CD14-positive monocyte (primary cell): ENCODE measurements around the gene HSF4. TPM values are rescaled to one million over a fixed set of nuclear protein-coding genes. Genes with fewer than 3 reads are reported as not detected.

Experiments
- DNase-seq, 3 donors: peaks; one replicate each; pipeline ENCODE4 v3.0.0-alpha.2; 2011 to 2022
- H2AFZ ChIP-seq: 2 replicates; pipeline ENCODE4 v1.6.0; 2012; ENCODE audit warnings: mild to moderate bottlenecking, low read depth, low read length, inconsistent platforms; ENCODE audit not compliant: insufficient read depth, poor library complexity, severe bottlenecking
- H3K27ac ChIP-seq, 2 donors: 1 replicate in 1 of 2; 2 replicates in 1 of 2; pipeline ENCODE4 v1.5.1; 2012 to 2013; ENCODE audit warnings: low read length in 2 of 2, control low read depth in 1 of 2, inconsistent platforms in 1 of 2, low read depth in 1 of 2, mild to moderate bottlenecking in 1 of 2
- H3K27me3 ChIP-seq, 2 donors: one replicate each; pipeline versions ENCODE4 v1.6.0 to v1.6.1; 2011 to 2013; ENCODE audit warnings: low read length in 2 of 2; ENCODE audit not compliant: control insufficient read depth in 2 of 2, insufficient read depth in 2 of 2
- H3K36me3 ChIP-seq, 2 donors: replicated peaks in 1 of 2; 1 replicate in 1 of 2; 2 replicates in 1 of 2; pipeline versions ENCODE4 v1.5.1 to v1.6.1; 2012 to 2013; ENCODE audit warnings: low read length in 2 of 2, control low read depth in 1 of 2, inconsistent platforms in 1 of 2, mild to moderate bottlenecking in 1 of 2; ENCODE audit not compliant: insufficient read depth in 2 of 2, control insufficient read depth in 1 of 2
- H3K4me1 ChIP-seq, 2 donors: 1 replicate in 1 of 2; 2 replicates in 1 of 2; pipeline versions ENCODE4 v1.5.1 to v1.6.1; 2012 to 2013; ENCODE audit warnings: low read length in 2 of 2, control low read depth in 1 of 2, inconsistent platforms in 1 of 2, mild to moderate bottlenecking in 1 of 2, moderate library complexity in 1 of 2; ENCODE audit not compliant: insufficient read depth in 2 of 2, control insufficient read depth in 1 of 2
- H3K4me2 ChIP-seq: replicated peaks from 2 replicates; pipeline ENCODE3; 2012; ENCODE audit warnings: low read length, moderate library complexity, mild to moderate bottlenecking; ENCODE audit not compliant: poor library complexity, severe bottlenecking; ENCODE audit errors: extremely low read depth
- H3K4me3 ChIP-seq, 3 experiments: fragments of 200-600 bp in 1 of 3; sonication (generic) in 1 of 3; replicated peaks in 1 of 3; 1 replicate in 2 of 3; 2 replicates in 1 of 3; pipeline ENCODE4 v1.5.1; 2011 to 2013; ENCODE audit warnings: low read length in 3 of 3, mild to moderate bottlenecking in 3 of 3, control low read depth in 2 of 3, low read depth in 2 of 3, inconsistent platforms in 1 of 3, moderate library complexity in 1 of 3
- H3K79me2 ChIP-seq: 2 replicates; pipeline ENCODE4 v1.6.0; 2012; ENCODE audit warnings: mild to moderate bottlenecking, control low read depth, inconsistent platforms, low read length, moderate library complexity; ENCODE audit not compliant: insufficient read depth
- H3K9ac ChIP-seq: 2 replicates; pipeline ENCODE4 v1.6.0; 2017; ENCODE audit warnings: low read length, mild to moderate bottlenecking; ENCODE audit not compliant: insufficient read depth, poor library complexity, severe bottlenecking
- H3K9me3 ChIP-seq, 2 donors: replicated peaks in 1 of 2; 1 replicate in 1 of 2; 2 replicates in 1 of 2; pipeline versions ENCODE4 v1.5.1 to v1.6.1; 2012 to 2013; ENCODE audit warnings: low read length in 2 of 2, control low read depth in 1 of 2; ENCODE audit not compliant: control insufficient read depth in 1 of 2, insufficient read depth in 1 of 2
- H4K20me1 ChIP-seq: 2 replicates; pipeline ENCODE4 v1.6.0; 2012; ENCODE audit warnings: mild to moderate bottlenecking, low read length, control low read depth, moderate library complexity; ENCODE audit not compliant: insufficient read depth
- H3K27ac Mint-ChIP-seq, 7 donors: one replicate each; pipeline ENCODE4 v1.8.0; 2020; ENCODE audit warnings: mild to moderate bottlenecking in 7 of 7, mixed read lengths in 7 of 7, moderate library complexity in 6 of 7, inconsistent platforms in 2 of 7
- H3K27me3 Mint-ChIP-seq, 3 donors: one replicate each; pipeline ENCODE4 v1.8.0; 2021 to 2022; ENCODE audit warnings: low read depth in 3 of 3, mild to moderate bottlenecking in 3 of 3, mixed read lengths in 3 of 3, moderate library complexity in 3 of 3, inconsistent platforms in 1 of 3
- H3K36me3 Mint-ChIP-seq, 2 donors: one replicate each; pipeline ENCODE4 v1.8.0; 2020; ENCODE audit warnings: mixed read lengths in 2 of 2, inconsistent platforms in 1 of 2, mild to moderate bottlenecking in 1 of 2
- H3K4me1 Mint-ChIP-seq: one replicate; pipeline ENCODE4 v1.8.0; 2020; ENCODE audit warnings: mild to moderate bottlenecking, mixed read lengths
- H3K4me3 Mint-ChIP-seq, 2 donors: one replicate each; pipeline ENCODE4 v1.8.0; 2020; ENCODE audit warnings: mild to moderate bottlenecking in 2 of 2, mixed read lengths in 2 of 2, moderate library complexity in 1 of 2
- H3K9me3 Mint-ChIP-seq, 7 donors: one replicate each; pipeline ENCODE4 v1.8.0; 2020 to 2022; ENCODE audit warnings: mixed read lengths in 7 of 7, mild to moderate bottlenecking in 6 of 7, moderate library complexity in 6 of 7, inconsistent platforms in 2 of 7
- CTCF ChIP-seq: fragments of 200-600 bp; IDR thresholded peaks from one replicate; pipeline ENCODE4 v1.8.0; 2022; ENCODE audit warnings: antibody characterized with exemption, mild to moderate bottlenecking
- WGBS: methylation state at CpG from one replicate; pipeline ENCODE4 v1.1.5; 2013; ENCODE audit warnings: missing lambda C conversion rate; ENCODE audit not compliant: insufficient coverage; 5-methylcytosine and 5-hydroxymethylcytosine counted together
- intact Hi-C, 2 donors: fragments of 100-400 bp; cut with micrococcal nuclease; formaldehyde crosslinking; loops; one replicate each; pipeline versions ENCODE4 v1.15.0 to v1.15.1; 2023
- polyA plus RNA-seq, 3 donors: library from polyadenylated mRNA; depleted of rRNA in 1 of 3; unstranded in 2 of 3; stranded (reverse) in 1 of 3; fragments of 300-500 nt in 2 of 3; fragments of >200 nt in 1 of 3; fragmentation: Illumina TruSeq in 2 of 3; gene quantifications; 1 replicate in 2 of 3; 2 replicates in 1 of 3; pipeline ENCODE4 v1.2.3, GENCODE V29; 2012 to 2021

Gene HSF4
- polyA plus RNA-seq, 3 donors = 53.4 TPM; not detected in 2

- Mint-ChIP-seq H3K4me3 (no peak overlapping the region), H3K9me3 (peaks cover 0 to 2% (median 0%) of the 10 kb centered on the region in 7 donors), H3K36me3 (peaks cover 8 to 15% of the 10 kb centered on the region in 2 donors), H3K4me1 (peaks cover 6% of the 10 kb centered on the region), H3K27ac (peak overlapping the region in 1 of 7 donors; percentile 41), H3K27me3 (peaks cover 0 to 7% (median 5%) of the 10 kb centered on the region in 3 donors)
- H3K36me3 ChIP-seq = peaks cover 6 to 12% of the 10 kb centered on the region in 2 donors
- H3K79me2 ChIP-seq = no peaks in the 10 kb centered on the region
- no peak for DNase-seq
- TF ChIP-seq CTCF = no peak
- H3K9ac ChIP-seq = no peak overlapping the region
- H3K27me3 ChIP-seq = no peaks in the 10 kb centered on the region
- no peaks in the 10 kb centered on the region for H4K20me1 ChIP-seq
- no peak overlapping the region for H3K27ac ChIP-seq
- H3K9me3 ChIP-seq = no peaks in the 10 kb centered on the region
- H3K4me1 ChIP-seq = no peaks in the 10 kb centered on the region
- no peak overlapping the region for H3K4me2 ChIP-seq
- no peak overlapping the region for H2AFZ ChIP-seq
- 97% methylated on average over 25 of the region's 25 CpGs for WGBS
- H3K4me3 ChIP-seq = no peak overlapping the region
- intact Hi-C loops = no loop called here
These were observed 45.8 kb downstream of the HSF4 start for GRCh38 chr16:67210069-67210937.

- Histone ChIP-seq H3K79me2 (no peaks in the 10 kb centered on the region), H2AFZ (no peak overlapping the region), H3K36me3 (peaks cover 0 to 2% of the 10 kb centered on the region in 2 donors), H4K20me1 (no peaks in the 10 kb centered on the region), H3K4me1 (peaks cover 6% of the 10 kb centered on the region in 2 donors), H3K27ac (no peak overlapping the region), H3K4me2 (no peak overlapping the region), H3K4me3 (no peak overlapping the region), H3K9me3 (no peaks in the 10 kb centered on the region), H3K9ac (no peak overlapping the region), H3K27me3 (no peaks in the 10 kb centered on the region)
- H3K9me3 Mint-ChIP-seq = peaks cover 0 to 2% (median 0%) of the 10 kb centered on the region in 7 donors
- no peak overlapping the region for H3K4me3 Mint-ChIP-seq
- H3K36me3 Mint-ChIP-seq = peaks cover 6 to 7% of the 10 kb centered on the region in 2 donors
- intact Hi-C loops = no loop called here
- 96% methylated on average over 7 of the region's 7 CpGs for WGBS
- no peak overlapping the region for H3K27ac Mint-ChIP-seq
- DNase-seq = no peak
- peaks cover 0 to 7% (median 7%) of the 10 kb centered on the region in 3 donors for H3K27me3 Mint-ChIP-seq
- peaks cover 19% of the 10 kb centered on the region for H3K4me1 Mint-ChIP-seq
- no peak for TF ChIP-seq CTCF
These were observed 47.1 kb downstream of the HSF4 start for GRCh38 chr16:67211674-67212073.
